WTC11 (cell line): ENCODE data around the gene OCA2. TPM values are rescaled to one million over a fixed set of nuclear protein-coding genes. Genes with fewer than 3 reads are reported as not detected.

ENCODE experiments used
- ATAC-seq: fragments of 200-7000 bp; cut with Tn5 transposase; 2 replicates; pipeline ENCODE4 v1.10.0; 2021; ENCODE audit warnings: mild to moderate bottlenecking, moderate library complexity
- CTCF ChIA-PET: fragments of 300-600 bp; sonication (Branson Sonifier 250); formaldehyde crosslinking; loops from one replicate; lab custom pipeline; 2021; ENCODE audit warnings: antibody characterized with exemption; lab: Charles Lee
- POLR2A ChIA-PET: fragments of 350-600 bp; sonication (Branson Sonifier 250); formaldehyde crosslinking; loops from one replicate; lab custom pipeline; 2021; ENCODE audit warnings: antibody characterized with exemption; lab: Charles Lee
- DNase-seq: peaks from one replicate; pipeline ENCODE4 v3.0.0; 2021; ENCODE audit warnings: low spot score
- H3K27ac Mint-ChIP-seq: 2 replicates; pipeline ENCODE4 v1.8.0; 2021; ENCODE audit warnings: mixed read lengths
- H3K27me3 Mint-ChIP-seq: 2 replicates; pipeline ENCODE4 v1.8.0; 2021; ENCODE audit warnings: low read depth, mild to moderate bottlenecking, moderate library complexity, mixed read lengths
- H3K36me3 Mint-ChIP-seq: 2 replicates; pipeline ENCODE4 v1.8.0; 2021; ENCODE audit warnings: mixed read lengths
- H3K4me1 Mint-ChIP-seq: 2 replicates; pipeline ENCODE4 v1.8.0; 2022; ENCODE audit warnings: mixed read lengths
- H3K4me3 Mint-ChIP-seq: 2 replicates; pipeline ENCODE4 v1.8.0; 2021; ENCODE audit warnings: mild to moderate bottlenecking, moderate library complexity, mixed read lengths
- H3K9me3 Mint-ChIP-seq: 2 replicates; pipeline ENCODE4 v1.8.0; 2021; ENCODE audit warnings: mixed read lengths
- FOXJ3 ChIP-seq: sonication (generic); formaldehyde crosslinking; IDR thresholded peaks from 2 replicates; pipeline ENCODE4 v1.9.0; 2021; ENCODE audit warnings: missing genetic modification reagents, mild to moderate bottlenecking, borderline replicate concordance
- JAZF1 ChIP-seq: fragments of 250-450 bp; sonication (Bioruptor Pico); IDR thresholded peaks from 2 replicates; pipeline ENCODE4 v1.9.0; 2021; ENCODE audit warnings: moderate library complexity, mild to moderate bottlenecking, inconsistent platforms
- JUN ChIP-seq: sonication (generic); formaldehyde crosslinking; IDR thresholded peaks from 2 replicates; pipeline ENCODE4 v1.8.0; 2023; ENCODE audit warnings: mild to moderate bottlenecking, missing genetic modification reagents
- KAT7 ChIP-seq: sonication (generic); formaldehyde crosslinking; IDR thresholded peaks from 2 replicates; pipeline ENCODE4 v1.8.1; 2023; ENCODE audit warnings: missing genetic modification reagents, mild to moderate bottlenecking, borderline replicate concordance
- MYBL2 ChIP-seq: sonication (generic); formaldehyde crosslinking; IDR thresholded peaks from 2 replicates; pipeline ENCODE4 v1.8.1; 2023; ENCODE audit warnings: mild to moderate bottlenecking, moderate library complexity, missing genetic modification reagents
- NFATC4 ChIP-seq: fragments of 250-450 bp; sonication (Bioruptor Pico); IDR thresholded peaks from 2 replicates; pipeline ENCODE4 v1.9.0; 2021; ENCODE audit warnings: mild to moderate bottlenecking
- NFE2L1 ChIP-seq: sonication (generic); formaldehyde crosslinking; IDR thresholded peaks from 2 replicates; pipeline ENCODE4 v1.8.1; 2023; ENCODE audit warnings: missing genetic modification reagents
- SMAD4 ChIP-seq: sonication (generic); formaldehyde crosslinking; IDR thresholded peaks from 2 replicates; pipeline ENCODE4 v1.8.0; 2022; ENCODE audit warnings: mild to moderate bottlenecking, missing genetic modification reagents
- TCF7 ChIP-seq: sonication (generic); formaldehyde crosslinking; IDR thresholded peaks from 2 replicates; pipeline ENCODE4 v1.8.0; 2022; ENCODE audit warnings: mild to moderate bottlenecking, low read depth, missing genetic modification reagents, moderate library complexity
- TEAD1 ChIP-seq: sonication (generic); formaldehyde crosslinking; IDR thresholded peaks from 2 replicates; pipeline ENCODE4 v1.8.0; 2022; ENCODE audit warnings: mild to moderate bottlenecking, missing genetic modification reagents
- ZBTB21 ChIP-seq: sonication (generic); formaldehyde crosslinking; IDR thresholded peaks from 2 replicates; pipeline ENCODE4 v1.8.1; 2023; ENCODE audit warnings: mild to moderate bottlenecking, missing genetic modification reagents, borderline replicate concordance
- ZNF219 ChIP-seq: sonication (generic); formaldehyde crosslinking; IDR thresholded peaks from 2 replicates; pipeline ENCODE4 v1.8.0; 2023; ENCODE audit warnings: missing genetic modification reagents, mild to moderate bottlenecking, borderline replicate concordance
- ZNF263 ChIP-seq: sonication (generic); formaldehyde crosslinking; IDR thresholded peaks from 2 replicates; pipeline ENCODE4 v1.8.1; 2022; ENCODE audit warnings: low read depth, mild to moderate bottlenecking, moderate library complexity, missing genetic modification reagents
- ZNF423 ChIP-seq: fragments of 250-450 bp; sonication (Bioruptor Pico); IDR thresholded peaks from 2 replicates; pipeline ENCODE4 v2.1.2; 2022; ENCODE audit warnings: mild to moderate bottlenecking, moderate library complexity
- ZNF671 ChIP-seq: fragments of 250-450 bp; sonication (Bioruptor Pico); IDR thresholded peaks from 2 replicates; pipeline ENCODE4 v1.8.0; 2021; ENCODE audit warnings: mild to moderate bottlenecking
- total RNA-seq: library from RNA; stranded (reverse); gene quantifications from 3 replicates; pipeline ENCODE4 v1.2.3, GENCODE V29; 2021
- TF ChIP-seq, protein P1 (sequence below): fragments of 250-450 bp; sonication (Bioruptor Pico); conservative IDR thresholded peaks from 2 replicates; pipeline ENCODE4 v1.9.0; 2021; ENCODE audit warnings: mild to moderate bottlenecking
- TF ChIP-seq, protein P2 (sequence below): fragments of 250-450 bp; sonication (Bioruptor Pico); IDR thresholded peaks from 2 replicates; pipeline ENCODE4 v1.9.0; 2021; ENCODE audit warnings: mild to moderate bottlenecking, borderline replicate concordance
- TF ChIP-seq, protein P3 (sequence below): sonication (generic); formaldehyde crosslinking; conservative IDR thresholded peaks from 2 replicates; pipeline ENCODE4 v1.8.1; 2022; ENCODE audit warnings: mild to moderate bottlenecking, missing genetic modification reagents
- TF ChIP-seq, protein P4 (sequence below): sonication (generic); formaldehyde crosslinking; IDR thresholded peaks from 2 replicates; pipeline ENCODE4 v1.8.1; 2023; ENCODE audit warnings: mild to moderate bottlenecking, missing genetic modification reagents, moderate library complexity
- TF ChIP-seq, protein P5 (sequence below): sonication (generic); formaldehyde crosslinking; IDR thresholded peaks from 2 replicates; pipeline ENCODE4 v1.8.1; 2022; ENCODE audit warnings: mild to moderate bottlenecking, missing genetic modification reagents, moderate library complexity, borderline replicate concordance

OCA2 gene
- total RNA-seq, 1 experiment from 2014 or later: 0.39 TPM

DNA sequence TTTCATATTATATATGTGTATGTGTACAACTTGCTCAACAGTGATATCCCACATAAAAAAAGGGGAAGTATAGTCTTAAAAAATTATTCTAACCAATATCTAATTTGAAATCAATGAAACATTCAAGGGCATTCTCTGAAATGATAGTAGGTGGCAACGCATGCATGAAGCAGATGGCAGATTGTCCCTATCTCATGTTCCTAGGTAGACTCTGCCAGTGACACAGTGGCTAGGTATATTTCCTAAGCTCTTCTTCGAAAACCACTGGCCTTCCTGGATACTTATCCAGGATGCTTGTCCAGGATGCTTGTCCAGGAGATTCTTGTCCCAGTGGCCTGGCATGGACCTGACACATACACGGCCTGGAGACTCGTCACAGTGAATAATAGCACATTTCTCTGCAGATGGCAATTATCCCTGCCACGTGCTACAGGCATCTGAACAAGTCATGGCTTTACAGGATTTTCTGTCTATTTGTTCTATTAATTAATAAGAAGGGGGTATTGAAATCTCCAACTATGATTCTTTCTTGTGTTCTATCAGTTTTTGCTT is 54.9 kb downstream of the OCA2 start (continued):
- TF ChIP-seq, protein P1, sequence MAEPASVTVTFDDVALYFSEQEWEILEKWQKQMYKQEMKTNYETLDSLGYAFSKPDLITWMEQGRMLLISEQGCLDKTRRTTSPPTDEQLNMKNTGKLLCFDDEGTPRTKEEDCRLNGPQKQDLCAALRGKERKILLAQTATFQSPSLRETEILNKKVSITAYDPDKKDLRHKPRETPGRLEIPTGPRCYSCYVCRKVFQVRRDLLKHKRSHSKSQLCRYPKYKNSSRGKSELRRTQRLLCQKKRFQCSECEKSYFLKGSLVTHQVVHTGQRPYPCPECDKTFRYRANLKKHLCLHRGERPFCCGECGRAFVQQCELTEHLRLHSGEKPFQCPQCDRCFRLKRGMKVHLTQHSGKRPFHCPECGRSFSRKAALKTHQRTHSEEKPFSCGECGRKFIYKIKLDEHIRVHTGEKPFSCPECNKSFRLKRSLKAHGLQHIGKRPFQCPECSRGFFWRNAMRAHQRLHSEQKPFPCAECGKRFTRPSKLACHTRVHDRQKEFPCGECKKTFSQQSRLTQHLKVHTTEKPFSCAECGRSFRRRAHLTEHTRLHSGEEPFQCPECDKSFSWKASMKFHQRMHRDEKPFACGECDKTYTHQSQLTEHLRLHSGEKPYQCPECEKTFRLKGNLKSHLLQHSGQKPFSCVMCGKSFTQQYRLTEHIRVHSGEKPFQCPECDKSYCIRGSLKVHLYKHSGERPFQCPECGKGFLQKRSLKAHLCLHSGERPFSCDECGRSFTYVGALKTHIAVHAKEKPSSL (CRISPR knock-in tag): no peak
- TF ChIP-seq ZBTB21 (CRISPR knock-in tag) (no peak), JAZF1 (CRISPR knock-in tag) (no peak), ZNF671 (CRISPR knock-in tag) (no peak)
- TF ChIP-seq, protein P2, sequence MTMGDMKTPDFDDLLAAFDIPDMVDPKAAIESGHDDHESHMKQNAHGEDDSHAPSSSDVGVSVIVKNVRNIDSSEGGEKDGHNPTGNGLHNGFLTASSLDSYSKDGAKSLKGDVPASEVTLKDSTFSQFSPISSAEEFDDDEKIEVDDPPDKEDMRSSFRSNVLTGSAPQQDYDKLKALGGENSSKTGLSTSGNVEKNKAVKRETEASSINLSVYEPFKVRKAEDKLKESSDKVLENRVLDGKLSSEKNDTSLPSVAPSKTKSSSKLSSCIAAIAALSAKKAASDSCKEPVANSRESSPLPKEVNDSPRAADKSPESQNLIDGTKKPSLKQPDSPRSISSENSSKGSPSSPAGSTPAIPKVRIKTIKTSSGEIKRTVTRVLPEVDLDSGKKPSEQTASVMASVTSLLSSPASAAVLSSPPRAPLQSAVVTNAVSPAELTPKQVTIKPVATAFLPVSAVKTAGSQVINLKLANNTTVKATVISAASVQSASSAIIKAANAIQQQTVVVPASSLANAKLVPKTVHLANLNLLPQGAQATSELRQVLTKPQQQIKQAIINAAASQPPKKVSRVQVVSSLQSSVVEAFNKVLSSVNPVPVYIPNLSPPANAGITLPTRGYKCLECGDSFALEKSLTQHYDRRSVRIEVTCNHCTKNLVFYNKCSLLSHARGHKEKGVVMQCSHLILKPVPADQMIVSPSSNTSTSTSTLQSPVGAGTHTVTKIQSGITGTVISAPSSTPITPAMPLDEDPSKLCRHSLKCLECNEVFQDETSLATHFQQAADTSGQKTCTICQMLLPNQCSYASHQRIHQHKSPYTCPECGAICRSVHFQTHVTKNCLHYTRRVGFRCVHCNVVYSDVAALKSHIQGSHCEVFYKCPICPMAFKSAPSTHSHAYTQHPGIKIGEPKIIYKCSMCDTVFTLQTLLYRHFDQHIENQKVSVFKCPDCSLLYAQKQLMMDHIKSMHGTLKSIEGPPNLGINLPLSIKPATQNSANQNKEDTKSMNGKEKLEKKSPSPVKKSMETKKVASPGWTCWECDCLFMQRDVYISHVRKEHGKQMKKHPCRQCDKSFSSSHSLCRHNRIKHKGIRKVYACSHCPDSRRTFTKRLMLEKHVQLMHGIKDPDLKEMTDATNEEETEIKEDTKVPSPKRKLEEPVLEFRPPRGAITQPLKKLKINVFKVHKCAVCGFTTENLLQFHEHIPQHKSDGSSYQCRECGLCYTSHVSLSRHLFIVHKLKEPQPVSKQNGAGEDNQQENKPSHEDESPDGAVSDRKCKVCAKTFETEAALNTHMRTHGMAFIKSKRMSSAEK (CRISPR knock-in tag): no peak

DNA sequence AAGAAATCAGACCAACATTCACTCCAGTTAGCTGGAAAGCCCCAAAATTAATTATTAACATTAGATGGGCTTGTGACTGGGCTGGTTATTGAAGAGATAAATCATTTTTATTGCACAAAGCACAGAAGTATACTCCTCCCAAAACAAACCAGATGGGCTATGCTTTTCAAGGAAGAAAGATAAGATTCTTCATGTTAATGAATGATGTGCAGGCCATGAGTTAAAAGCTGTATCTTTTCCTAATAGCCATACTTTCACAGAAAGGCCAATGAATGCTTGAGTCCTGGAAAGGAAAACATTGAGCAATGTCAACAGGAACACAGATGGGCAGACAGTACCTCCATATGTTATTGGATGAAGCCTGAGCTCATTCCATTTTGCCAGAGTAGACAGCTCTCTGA is 55.4 kb downstream of the OCA2 start:
- H3K36me3 Mint-ChIP-seq: peaks cover 4% of the 10 kb centered on the region; the same call in 1 of the 2 replicates
- ATAC-seq (no peak), DNase-seq (no peak)
- ChIA-PET CTCF (interaction anchor here (1.0 to 1.2 kb wide), 2 partner anchors 22 to 362 kb away, joined by 3 to 7 read pairs; no protein-coding TSS in a partner anchor), POLR2A (no interaction called here)
- TF ChIP-seq, protein P3, sequence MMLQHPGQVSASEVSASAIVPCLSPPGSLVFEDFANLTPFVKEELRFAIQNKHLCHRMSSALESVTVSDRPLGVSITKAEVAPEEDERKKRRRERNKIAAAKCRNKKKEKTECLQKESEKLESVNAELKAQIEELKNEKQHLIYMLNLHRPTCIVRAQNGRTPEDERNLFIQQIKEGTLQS (CRISPR knock-in tag): no peak
- TF ChIP-seq ZNF219 (CRISPR knock-in tag) (no peak), FOXJ3 (CRISPR knock-in tag) (no peak), SMAD4 (no peak), KAT7 (CRISPR knock-in tag) (no peak), TEAD1 (CRISPR knock-in tag) (no peak), ZNF263 (CRISPR knock-in tag) (no peak), TCF7 (CRISPR knock-in tag) (no peak), MYBL2 (CRISPR knock-in tag) (no peak)
- H3K4me1 Mint-ChIP-seq: no peaks in the 10 kb centered on the region
- H3K27me3 Mint-ChIP-seq: no peaks in the 10 kb centered on the region
- no peak overlapping the region for H3K27ac Mint-ChIP-seq
- H3K9me3 Mint-ChIP-seq: peaks cover 20% of the 10 kb centered on the region
- no peak overlapping the region for H3K4me3 Mint-ChIP-seq

DNA sequence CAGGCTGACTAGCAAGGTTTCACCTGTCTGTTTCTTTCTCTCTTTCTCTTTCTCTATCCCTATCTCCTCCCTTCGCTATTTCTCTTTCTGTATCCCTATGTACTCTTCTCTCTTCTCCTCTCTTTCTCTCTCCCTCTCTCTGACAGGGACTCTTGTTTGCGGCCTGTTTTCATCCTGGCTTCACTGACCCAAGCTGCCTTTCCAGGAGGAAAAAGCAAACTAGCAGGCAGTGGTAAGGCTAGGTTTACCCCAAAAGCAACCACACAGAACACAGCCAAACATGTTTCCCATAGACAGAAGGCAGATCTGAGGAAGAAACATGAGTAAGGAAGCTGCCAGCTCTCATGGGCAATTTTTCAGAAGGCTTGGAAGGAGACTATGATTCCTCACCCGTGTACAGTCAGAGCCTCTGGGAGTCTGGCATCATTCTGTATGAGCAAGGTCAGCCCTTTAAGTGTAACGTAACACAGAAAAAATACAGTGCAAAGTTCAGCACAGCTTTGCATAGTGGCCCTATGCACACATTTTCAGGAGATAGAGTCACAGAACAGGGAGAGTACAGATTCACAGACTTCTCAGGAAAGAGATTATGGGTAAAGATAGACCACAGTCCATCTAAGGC is 61.0 kb downstream of the OCA2 start:
- ChIA-PET CTCF (interaction anchor here (2.4 kb wide), 1 partner anchor 16 kb away, joined by 11 read pairs; no protein-coding TSS in a partner anchor), POLR2A (interaction anchor here (0.6 kb wide), 1 partner anchor 1013 kb away, joined by 6 read pairs; no protein-coding TSS in a partner anchor)
- H3K4me1 Mint-ChIP-seq: no peaks in the 10 kb centered on the region
- no peak for ATAC-seq
- no peaks in the 10 kb centered on the region for H3K36me3 Mint-ChIP-seq
- no peaks in the 10 kb centered on the region for H3K27me3 Mint-ChIP-seq
- H3K27ac Mint-ChIP-seq: no peak overlapping the region
- no peak overlapping the region for H3K4me3 Mint-ChIP-seq
- no peaks in the 10 kb centered on the region for H3K9me3 Mint-ChIP-seq
- DNase-seq: no peak
- no peak for TF ChIP-seq NFE2L1 (CRISPR knock-in tag)
- TF ChIP-seq, protein P4, sequence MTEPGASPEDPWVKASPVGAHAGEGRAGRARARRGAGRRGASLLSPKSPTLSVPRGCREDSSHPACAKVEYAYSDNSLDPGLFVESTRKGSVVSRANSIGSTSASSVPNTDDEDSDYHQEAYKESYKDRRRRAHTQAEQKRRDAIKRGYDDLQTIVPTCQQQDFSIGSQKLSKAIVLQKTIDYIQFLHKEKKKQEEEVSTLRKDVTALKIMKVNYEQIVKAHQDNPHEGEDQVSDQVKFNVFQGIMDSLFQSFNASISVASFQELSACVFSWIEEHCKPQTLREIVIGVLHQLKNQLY: no peak
- no peak for TF ChIP-seq SMAD4
- TF ChIP-seq NFATC4 (CRISPR knock-in tag): no peak
- TF ChIP-seq ZNF423 (CRISPR knock-in tag): no peak
- no peak for TF ChIP-seq JUN (CRISPR knock-in tag)
- TF ChIP-seq, protein P5, sequence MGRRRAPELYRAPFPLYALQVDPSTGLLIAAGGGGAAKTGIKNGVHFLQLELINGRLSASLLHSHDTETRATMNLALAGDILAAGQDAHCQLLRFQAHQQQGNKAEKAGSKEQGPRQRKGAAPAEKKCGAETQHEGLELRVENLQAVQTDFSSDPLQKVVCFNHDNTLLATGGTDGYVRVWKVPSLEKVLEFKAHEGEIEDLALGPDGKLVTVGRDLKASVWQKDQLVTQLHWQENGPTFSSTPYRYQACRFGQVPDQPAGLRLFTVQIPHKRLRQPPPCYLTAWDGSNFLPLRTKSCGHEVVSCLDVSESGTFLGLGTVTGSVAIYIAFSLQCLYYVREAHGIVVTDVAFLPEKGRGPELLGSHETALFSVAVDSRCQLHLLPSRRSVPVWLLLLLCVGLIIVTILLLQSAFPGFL (CRISPR knock-in tag): no peak
